HG02610 (cell line): ENCODE results near the gene USP34.
"Not testable (repeated sequence)": the region's sequence is repeated elsewhere in the genome, so short reads cannot be mapped to it uniquely, and the experiment has no call there.

Source experiments
- ATAC-seq: cut with Tn5 transposase; IDR thresholded peaks from one replicate; pipeline ENCODE4 v1.9.1; 2021; ENCODE audit warnings: mild to moderate bottlenecking, moderate library complexity; ENCODE audit not compliant: unreplicated experiment

The USP34 gene, protein sequence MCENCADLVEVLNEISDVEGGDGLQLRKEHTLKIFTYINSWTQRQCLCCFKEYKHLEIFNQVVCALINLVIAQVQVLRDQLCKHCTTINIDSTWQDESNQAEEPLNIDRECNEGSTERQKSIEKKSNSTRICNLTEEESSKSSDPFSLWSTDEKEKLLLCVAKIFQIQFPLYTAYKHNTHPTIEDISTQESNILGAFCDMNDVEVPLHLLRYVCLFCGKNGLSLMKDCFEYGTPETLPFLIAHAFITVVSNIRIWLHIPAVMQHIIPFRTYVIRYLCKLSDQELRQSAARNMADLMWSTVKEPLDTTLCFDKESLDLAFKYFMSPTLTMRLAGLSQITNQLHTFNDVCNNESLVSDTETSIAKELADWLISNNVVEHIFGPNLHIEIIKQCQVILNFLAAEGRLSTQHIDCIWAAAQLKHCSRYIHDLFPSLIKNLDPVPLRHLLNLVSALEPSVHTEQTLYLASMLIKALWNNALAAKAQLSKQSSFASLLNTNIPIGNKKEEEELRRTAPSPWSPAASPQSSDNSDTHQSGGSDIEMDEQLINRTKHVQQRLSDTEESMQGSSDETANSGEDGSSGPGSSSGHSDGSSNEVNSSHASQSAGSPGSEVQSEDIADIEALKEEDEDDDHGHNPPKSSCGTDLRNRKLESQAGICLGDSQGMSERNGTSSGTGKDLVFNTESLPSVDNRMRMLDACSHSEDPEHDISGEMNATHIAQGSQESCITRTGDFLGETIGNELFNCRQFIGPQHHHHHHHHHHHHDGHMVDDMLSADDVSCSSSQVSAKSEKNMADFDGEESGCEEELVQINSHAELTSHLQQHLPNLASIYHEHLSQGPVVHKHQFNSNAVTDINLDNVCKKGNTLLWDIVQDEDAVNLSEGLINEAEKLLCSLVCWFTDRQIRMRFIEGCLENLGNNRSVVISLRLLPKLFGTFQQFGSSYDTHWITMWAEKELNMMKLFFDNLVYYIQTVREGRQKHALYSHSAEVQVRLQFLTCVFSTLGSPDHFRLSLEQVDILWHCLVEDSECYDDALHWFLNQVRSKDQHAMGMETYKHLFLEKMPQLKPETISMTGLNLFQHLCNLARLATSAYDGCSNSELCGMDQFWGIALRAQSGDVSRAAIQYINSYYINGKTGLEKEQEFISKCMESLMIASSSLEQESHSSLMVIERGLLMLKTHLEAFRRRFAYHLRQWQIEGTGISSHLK (N-terminal part only)

GRCh38 chr2:61470965-61471904, at the start of gene USP34:
Gene USP34 (minus strand): TSS chr2:61471087. CDS start chr2:61470692, 395 bp downstream.
- peak; percentile 84 for ATAC-seq

GRCh38 chr2:61520261-61520660, 49.4 kb upstream of the USP34 start:
- ATAC-seq, result no peak

- no peak for ATAC-seq
Measured at GRCh38 chr2:61512768-61513398, 42.0 kb upstream of the USP34 start.

- ATAC-seq, result no peak
Measured at GRCh38 chr2:61510674-61511671, 40.1 kb upstream of the USP34 start.

DNA sequence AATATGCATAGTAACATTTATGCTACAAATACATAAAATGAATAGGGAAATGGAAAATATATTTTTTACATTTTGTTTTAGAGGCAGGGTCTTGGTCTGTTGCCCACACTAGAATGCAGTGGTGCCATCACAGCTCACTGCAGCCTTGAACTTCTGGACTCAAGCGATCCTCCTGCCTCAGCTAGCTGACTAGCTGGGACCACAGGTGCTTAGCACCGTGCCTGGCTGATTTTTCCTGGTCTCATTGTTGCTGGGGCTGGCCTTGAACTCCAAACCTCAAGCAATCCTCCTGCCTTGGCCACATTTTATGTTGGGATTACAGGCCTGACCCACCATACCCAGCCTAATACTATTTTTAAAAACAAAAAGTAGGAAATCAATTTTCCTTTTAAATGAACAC, 34.1 kb upstream of the USP34 start:
- ATAC-seq, result no peak

DNA sequence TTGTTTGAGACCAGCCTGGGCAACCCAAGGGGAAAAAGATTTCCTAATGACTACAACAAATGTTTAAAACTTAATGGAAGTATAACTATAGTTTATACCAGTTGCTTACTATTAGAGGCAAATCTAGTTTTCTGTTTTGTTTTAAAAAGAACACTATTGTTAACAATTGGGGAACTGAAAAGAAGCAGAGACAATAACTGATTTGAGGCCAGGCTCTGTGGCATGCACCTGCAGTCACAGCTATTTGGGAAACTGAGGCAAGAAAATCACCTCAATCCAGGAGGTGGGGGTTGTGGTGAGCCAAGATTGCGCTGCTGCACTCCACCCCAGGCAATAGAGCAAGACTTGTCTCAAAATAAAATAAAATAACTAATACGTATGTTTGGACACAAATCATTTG, 28.2 kb upstream of the USP34 start:
- no peak for ATAC-seq

DNA sequence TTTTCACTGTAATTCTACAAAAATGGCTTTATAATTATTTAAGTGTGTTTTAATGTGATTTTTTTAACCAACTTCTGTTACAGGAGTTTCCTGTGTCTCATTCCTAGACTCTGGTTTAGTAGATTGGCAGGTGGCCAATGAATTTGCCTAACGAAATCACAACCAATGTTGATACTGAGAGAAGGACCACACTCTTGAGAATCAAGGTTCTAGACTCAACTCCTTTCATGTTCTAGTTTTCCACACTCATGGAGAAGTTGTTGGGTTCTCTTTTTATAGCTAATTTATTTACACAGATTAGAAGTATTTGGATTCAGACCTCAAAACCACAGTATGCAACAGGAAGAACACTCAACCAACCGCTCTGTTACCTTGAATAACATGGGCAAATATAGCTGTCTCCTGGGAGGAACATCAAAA, 22.6 kb upstream of the USP34 start:
- peak; percentile 43 for ATAC-seq

GRCh38 chr2:61492476-61492875, 21.6 kb upstream of the USP34 start:
- no peak for ATAC-seq

DNA sequence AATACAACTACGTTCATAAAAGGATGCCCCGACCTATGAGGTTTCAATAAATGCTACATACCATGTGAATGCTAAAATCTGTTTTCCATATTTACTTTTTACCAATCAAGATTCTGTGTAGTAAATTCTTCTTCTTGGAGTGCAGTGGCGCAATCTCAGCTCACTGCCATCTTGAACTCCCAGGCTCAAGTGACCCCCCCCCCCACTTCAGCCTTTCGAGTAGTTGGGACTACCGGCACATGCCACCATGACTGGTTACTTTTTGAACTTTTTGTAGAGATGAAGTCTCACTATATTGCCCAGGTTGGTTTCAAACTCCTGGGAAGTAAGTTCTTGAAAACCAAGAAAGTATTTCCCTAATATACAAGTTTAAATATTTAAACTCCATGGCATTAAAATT, 14.4 kb upstream of the USP34 start:
- ATAC-seq, result no peak

- no peak for ATAC-seq
Measured at GRCh38 chr2:61478086-61478485, 7.2 kb upstream of the USP34 start.

GRCh38 chr2:61476929-61477589, 6.2 kb upstream of the USP34 start:
- ATAC-seq, result not testable (repeated sequence)

DNA sequence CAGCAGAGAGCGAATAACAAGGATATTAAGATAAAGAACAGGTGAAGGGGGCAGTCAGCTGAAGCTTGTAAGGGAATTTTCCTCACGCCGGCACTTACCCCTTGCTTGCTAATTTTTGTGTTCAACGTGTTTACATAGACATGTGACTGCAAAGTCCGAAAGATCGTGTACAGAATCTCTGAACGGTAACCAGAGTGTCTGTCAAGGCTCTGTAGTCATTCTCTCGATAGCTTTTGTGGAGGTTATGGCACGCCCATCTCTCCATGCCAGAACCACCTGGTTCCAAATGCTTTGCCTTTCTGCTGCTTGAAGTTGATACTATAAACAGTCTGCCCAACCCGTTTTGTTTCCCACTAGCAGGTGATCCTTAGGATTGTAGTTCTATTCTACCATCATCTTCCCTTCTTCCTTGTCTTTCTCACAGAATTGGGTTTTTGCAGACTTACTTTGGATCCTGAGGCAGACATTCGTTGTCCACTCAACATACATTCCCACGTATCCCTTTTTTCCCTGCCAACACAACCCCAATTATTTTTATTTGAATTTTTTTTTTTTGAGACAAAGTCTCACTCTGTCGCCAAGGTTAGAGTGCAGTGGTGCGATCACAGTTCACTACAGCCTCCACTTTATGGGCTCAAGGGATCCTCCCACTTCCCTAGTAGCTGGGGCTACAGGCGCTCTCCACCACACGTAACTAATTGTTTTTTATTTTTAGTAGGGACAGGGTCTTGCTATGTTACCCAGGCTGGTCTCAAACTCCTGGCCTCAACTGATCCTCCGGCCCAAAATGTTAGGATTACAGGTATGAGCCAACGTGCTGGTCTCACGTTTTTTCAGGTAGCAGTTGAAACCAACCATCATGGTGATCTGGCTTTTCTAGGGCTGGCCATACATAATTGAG, 1.3 kb upstream of the USP34 start:
- ATAC-seq, result no peak

DNA sequence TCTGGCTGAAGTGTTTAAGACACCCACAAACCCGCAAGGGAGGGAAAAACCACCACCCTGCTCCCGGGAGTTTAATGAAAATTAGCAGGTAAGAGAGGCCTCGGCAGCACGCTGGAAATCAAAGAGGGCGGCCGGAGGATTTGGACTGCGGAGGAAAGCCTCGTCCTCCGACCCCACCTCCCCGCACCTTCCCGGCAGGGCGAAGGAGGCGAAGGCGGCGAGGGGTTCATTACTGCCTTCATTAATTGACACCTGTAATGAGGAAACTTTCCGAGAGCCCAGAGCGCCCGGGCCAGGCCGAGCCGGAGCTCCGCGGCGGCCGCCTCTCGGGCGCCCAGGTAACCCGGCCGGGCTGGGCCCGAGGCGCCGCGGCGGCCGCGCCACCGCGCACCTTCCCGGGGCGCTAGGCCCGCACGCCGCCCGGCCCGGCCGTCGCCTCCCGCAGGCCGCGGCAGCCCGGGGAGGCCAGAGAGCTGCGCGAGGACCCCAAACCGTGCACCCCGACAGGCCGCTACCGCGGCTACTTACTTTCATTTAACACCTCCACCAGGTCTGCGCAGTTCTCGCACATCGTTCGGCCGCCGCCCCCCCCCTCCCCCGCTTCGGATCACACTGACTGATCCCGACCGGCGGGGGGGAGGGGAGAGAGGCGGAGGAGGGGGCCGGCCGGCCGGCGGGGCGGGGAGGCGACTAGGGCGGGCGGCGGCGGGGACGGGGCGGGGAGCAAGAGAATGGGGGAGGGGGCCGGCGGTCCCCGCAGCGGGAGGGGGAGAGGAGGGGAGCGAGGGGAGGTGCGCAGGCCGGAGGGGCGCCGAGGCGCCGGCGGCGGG, 550 bp downstream of the USP34 start:
- peak; percentile 24 for ATAC-seq

GRCh38 chr2:61469424-61470121, 1.3 kb downstream of the USP34 start:
- ATAC-seq, result no peak

- not testable (repeated sequence) for ATAC-seq
Measured at GRCh38 chr2:61468231-61468630, 2.7 kb downstream of the USP34 start.
